GM13977 (cell line): ENCODE data around the gene FCMR.

Source experiments
- DNase-seq: peaks from one replicate; pipeline ENCODE4 v3.0.0; 2012; ENCODE audit warnings: low spot score
- CTCF ChIP-seq: IDR thresholded peaks from 2 replicates; pipeline ENCODE4 v1.5.1; 2012; ENCODE audit warnings: mild to moderate bottlenecking, control low read depth; ENCODE audit not compliant: insufficient read depth; ENCODE audit errors: extremely low read depth, missing control alignments
- in situ Hi-C: fragments of 300-500 bp; cut with MboI; formaldehyde crosslinking; loops from one replicate; pipeline ENCODE4 v1.12.0; 2022; ENCODE audit warnings: low sequenced_read_pairs, low pct_unique_long_range_greater_than_20kb, mixed read lengths, inconsistent platforms; ENCODE audit not compliant: unreplicated experiment

Gene FCMR

GRCh38 chr1:206944703-206945102, 23.0 kb upstream of the FCMR start:
- in situ Hi-C loops, result no loop called here
- no peak for TF ChIP-seq CTCF
- no peak for DNase-seq

- in situ Hi-C loops, result no loop called here
- DNase-seq, result no peak
- no peak for TF ChIP-seq CTCF
These were observed 20.2 kb upstream of the FCMR start for GRCh38 chr1:206941766-206942418.

GRCh38 chr1:206940588-206940936, 18.8 kb upstream of the FCMR start:
- no peak for DNase-seq
- in situ Hi-C loops, result no loop called here

GRCh38 chr1:206939841-206940587, 18.3 kb upstream of the FCMR start:
- in situ Hi-C loops, result no loop called here
- DNase-seq, result no peak
- no peak for TF ChIP-seq CTCF

More at GRCh38 chr1:206940588-206940936, 18.8 kb upstream of the FCMR start:
- no peak for TF ChIP-seq CTCF

GRCh38 chr1:206939131-206939530, 17.4 kb upstream of the FCMR start:
- no peak for TF ChIP-seq CTCF
- no peak for DNase-seq
- in situ Hi-C loops, result no loop called here

- TF ChIP-seq CTCF, result no peak
- DNase-seq, result no peak
- in situ Hi-C loops, result no loop called here
These were observed 15.7 kb upstream of the FCMR start for GRCh38 chr1:206937425-206937824.
